ENCODE measurements around the gene PAX5.

GRCh38 chr9:37033141-37033540, 927 bp downstream of the PAX5 start:
- TF ChIP-seq POLR2A (IDR thresholded peaks at IDR 0.05) = no peak
- TF ChIP-seq, protein P1, sequence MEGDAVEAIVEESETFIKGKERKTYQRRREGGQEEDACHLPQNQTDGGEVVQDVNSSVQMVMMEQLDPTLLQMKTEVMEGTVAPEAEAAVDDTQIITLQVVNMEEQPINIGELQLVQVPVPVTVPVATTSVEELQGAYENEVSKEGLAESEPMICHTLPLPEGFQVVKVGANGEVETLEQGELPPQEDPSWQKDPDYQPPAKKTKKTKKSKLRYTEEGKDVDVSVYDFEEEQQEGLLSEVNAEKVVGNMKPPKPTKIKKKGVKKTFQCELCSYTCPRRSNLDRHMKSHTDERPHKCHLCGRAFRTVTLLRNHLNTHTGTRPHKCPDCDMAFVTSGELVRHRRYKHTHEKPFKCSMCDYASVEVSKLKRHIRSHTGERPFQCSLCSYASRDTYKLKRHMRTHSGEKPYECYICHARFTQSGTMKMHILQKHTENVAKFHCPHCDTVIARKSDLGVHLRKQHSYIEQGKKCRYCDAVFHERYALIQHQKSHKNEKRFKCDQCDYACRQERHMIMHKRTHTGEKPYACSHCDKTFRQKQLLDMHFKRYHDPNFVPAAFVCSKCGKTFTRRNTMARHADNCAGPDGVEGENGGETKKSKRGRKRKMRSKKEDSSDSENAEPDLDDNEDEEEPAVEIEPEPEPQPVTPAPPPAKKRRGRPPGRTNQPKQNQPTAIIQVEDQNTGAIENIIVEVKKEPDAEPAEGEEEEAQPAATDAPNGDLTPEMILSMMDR (IDR thresholded peaks at IDR 0.05) = no peak
